ENCODE data around the gene TM9SF4.

The TM9SF4 gene

GRCh38 chr20:32070690-32071213, 38.8 kb upstream of the TM9SF4 start:
- no peak for TF ChIP-seq SPI1 (IDR thresholded peaks at IDR 0.05; ENCODE audit: low read depth, low read length)
- no peak for TF ChIP-seq POLR2A (IDR thresholded peaks at IDR 0.05; ENCODE audit: low read depth, low read length)
- TF ChIP-seq PAX5 (IDR thresholded peaks at IDR 0.05; ENCODE audit: insufficient read depth, low read length, severe bottlenecking): no peak
- TF ChIP-seq POLR2AphosphoS5 (IDR thresholded peaks at IDR 0.05; ENCODE audit: low read depth, low read length): no peak
- TF ChIP-seq TAF1 (IDR thresholded peaks at IDR 0.05; ENCODE audit: low read depth, low read length): no peak
- TF ChIP-seq POU2F2 (IDR thresholded peaks at IDR 0.05; ENCODE audit: low read depth, low read length): no peak
- FAIRE-seq: no peak
- DNase-seq (ENCODE audit: insufficient read length, low spot score): no peak

GRCh38 chr20:32071395-32072167, 37.9 kb upstream of the TM9SF4 start:
- no peak for TF ChIP-seq POU2F2 (IDR thresholded peaks at IDR 0.05; ENCODE audit: low read depth, low read length)
- TF ChIP-seq TAF1 (IDR thresholded peaks at IDR 0.05; ENCODE audit: low read depth, low read length): no peak
- TF ChIP-seq POLR2A (IDR thresholded peaks at IDR 0.05; ENCODE audit: low read depth, low read length): no peak
- no peak for TF ChIP-seq POLR2AphosphoS5 (IDR thresholded peaks at IDR 0.05; ENCODE audit: low read depth, low read length)
- TF ChIP-seq PAX5 (IDR thresholded peaks at IDR 0.05; ENCODE audit: insufficient read depth, low read length, severe bottlenecking): no peak
- no peak for TF ChIP-seq SPI1 (IDR thresholded peaks at IDR 0.05; ENCODE audit: low read depth, low read length)
- FAIRE-seq (no peak), DNase-seq (ENCODE audit: insufficient read length, low spot score) (no peak)

- DNase-seq (ENCODE audit: insufficient read length, low spot score): no peak
- FAIRE-seq: no peak
- TF ChIP-seq PAX5 (IDR thresholded peaks at IDR 0.05; ENCODE audit: insufficient read depth, low read length, severe bottlenecking): no peak
- TF ChIP-seq POLR2A (IDR thresholded peaks at IDR 0.05; ENCODE audit: low read depth, low read length): no peak
- no peak for TF ChIP-seq POLR2AphosphoS5 (IDR thresholded peaks at IDR 0.05; ENCODE audit: low read depth, low read length)
- no peak for TF ChIP-seq SPI1 (IDR thresholded peaks at IDR 0.05; ENCODE audit: low read depth, low read length)
- no peak for TF ChIP-seq POU2F2 (IDR thresholded peaks at IDR 0.05; ENCODE audit: low read depth, low read length)
- TF ChIP-seq TAF1 (IDR thresholded peaks at IDR 0.05; ENCODE audit: low read depth, low read length): no peak
Measured at GRCh38 chr20:32072168-32072750, 37.3 kb upstream of the TM9SF4 start.

GRCh38 chr20:32075534-32075933, 34.0 kb upstream of the TM9SF4 start:
- TF ChIP-seq SPI1 (IDR thresholded peaks at IDR 0.05; ENCODE audit: low read depth, low read length) (no peak), PAX5 (IDR thresholded peaks at IDR 0.05; ENCODE audit: insufficient read depth, low read length, severe bottlenecking) (no peak), TAF1 (IDR thresholded peaks at IDR 0.05; ENCODE audit: low read depth, low read length) (no peak), POU2F2 (IDR thresholded peaks at IDR 0.05; ENCODE audit: low read depth, low read length) (no peak), POLR2A (IDR thresholded peaks at IDR 0.05; ENCODE audit: low read depth, low read length) (no peak), POLR2AphosphoS5 (IDR thresholded peaks at IDR 0.05; ENCODE audit: low read depth, low read length) (no peak)
- DNase-seq (ENCODE audit: insufficient read length, low spot score): no peak
- no peak for FAIRE-seq

GRCh38 chr20:32077190-32077589, 32.3 kb upstream of the TM9SF4 start:
- no peak for DNase-seq (ENCODE audit: insufficient read length, low spot score)
- no peak for TF ChIP-seq PAX5 (IDR thresholded peaks at IDR 0.05; ENCODE audit: insufficient read depth, low read length, severe bottlenecking)
- 0 out of 2 replicates have a peak, but pooled peaks have one; percentile 3 for TF ChIP-seq SPI1 (IDR thresholded peaks at IDR 0.05; ENCODE audit: low read depth, low read length)
- TF ChIP-seq POLR2AphosphoS5 (IDR thresholded peaks at IDR 0.05; ENCODE audit: low read depth, low read length): no peak
- no peak for FAIRE-seq

GRCh38 chr20:32078322-32078721, 31.2 kb upstream of the TM9SF4 start:
- TF ChIP-seq POU2F2 (IDR thresholded peaks at IDR 0.05; ENCODE audit: low read depth, low read length) (no peak), SPI1 (IDR thresholded peaks at IDR 0.05; ENCODE audit: low read depth, low read length) (no peak), TAF1 (IDR thresholded peaks at IDR 0.05; ENCODE audit: low read depth, low read length) (no peak), PAX5 (IDR thresholded peaks at IDR 0.05; ENCODE audit: insufficient read depth, low read length, severe bottlenecking) (no peak), POLR2AphosphoS5 (IDR thresholded peaks at IDR 0.05; ENCODE audit: low read depth, low read length) (no peak), POLR2A (IDR thresholded peaks at IDR 0.05; ENCODE audit: low read depth, low read length) (no peak)
- FAIRE-seq (no peak), DNase-seq (ENCODE audit: insufficient read length, low spot score) (no peak)

- no peak for TF ChIP-seq TAF1 (IDR thresholded peaks at IDR 0.05; ENCODE audit: low read depth, low read length)
- TF ChIP-seq POU2F2 (IDR thresholded peaks at IDR 0.05; ENCODE audit: low read depth, low read length): no peak
- no peak for TF ChIP-seq POLR2A (IDR thresholded peaks at IDR 0.05; ENCODE audit: low read depth, low read length)
- no peak for TF ChIP-seq SPI1 (IDR thresholded peaks at IDR 0.05; ENCODE audit: low read depth, low read length)
- no peak for TF ChIP-seq POLR2AphosphoS5 (IDR thresholded peaks at IDR 0.05; ENCODE audit: low read depth, low read length)
- no peak for TF ChIP-seq PAX5 (IDR thresholded peaks at IDR 0.05; ENCODE audit: insufficient read depth, low read length, severe bottlenecking)
- no peak for FAIRE-seq
- DNase-seq (ENCODE audit: insufficient read length, low spot score): no peak
Measured at GRCh38 chr20:32078791-32079190, 30.7 kb upstream of the TM9SF4 start.

GRCh38 chr20:32079655-32080109, 29.8 kb upstream of the TM9SF4 start:
- DNase-seq (ENCODE audit: insufficient read length, low spot score) (no peak), FAIRE-seq (no peak)
- no peak for TF ChIP-seq POU2F2 (IDR thresholded peaks at IDR 0.05; ENCODE audit: low read depth, low read length)
- TF ChIP-seq POLR2A (IDR thresholded peaks at IDR 0.05; ENCODE audit: low read depth, low read length): no peak
- no peak for TF ChIP-seq TAF1 (IDR thresholded peaks at IDR 0.05; ENCODE audit: low read depth, low read length)
- TF ChIP-seq POLR2AphosphoS5 (IDR thresholded peaks at IDR 0.05; ENCODE audit: low read depth, low read length): no peak

GRCh38 chr20:32080783-32081182, 28.7 kb upstream of the TM9SF4 start:
- TF ChIP-seq PAX5 (IDR thresholded peaks at IDR 0.05; ENCODE audit: insufficient read depth, low read length, severe bottlenecking) (no peak), POU2F2 (IDR thresholded peaks at IDR 0.05; ENCODE audit: low read depth, low read length) (no peak), SPI1 (IDR thresholded peaks at IDR 0.05; ENCODE audit: low read depth, low read length) (no peak)
- no peak for DNase-seq (ENCODE audit: insufficient read length, low spot score)
- FAIRE-seq: no peak

All from GM12891 (cell line).